Tibial artery (tissue), 4 donors: Measurements from ENCODE around the gene COTL1.

Experiments
- DNase-seq, 2 donors: peaks; one replicate each; pipeline ENCODE4 v3.0.0-alpha.2; 2019
- H3K27ac ChIP-seq, 2 donors: fragments of 200-600 bp; sonication (generic) in 1 of 2; 1 replicate in 1 of 2; 2 replicates in 1 of 2; pipeline ENCODE4 v1.5.1; 2018 to 2019; ENCODE audit warnings: mild to moderate bottlenecking in 1 of 2
- H3K27me3 ChIP-seq, 2 donors: fragments of 200-600 bp; sonication (generic) in 1 of 2; one replicate each; pipeline versions ENCODE4 v1.5.1 to v1.6.0; 2016 to 2019
- H3K36me3 ChIP-seq, 3 donors: fragments of 200-600 bp; sonication (generic) in 2 of 3; one replicate each; pipeline ENCODE4 v1.5.1; 2016 to 2019; ENCODE audit warnings: mild to moderate bottlenecking in 2 of 3
- H3K4me1 ChIP-seq, 4 donors: fragments of 200-600 bp; sonication (generic) in 2 of 4; 1 replicate in 3 of 4; 2 replicates in 1 of 4; pipeline ENCODE4 v1.5.1; 2016 to 2019
- H3K4me3 ChIP-seq, 2 donors: fragments of 200-600 bp; sonication (generic) in 1 of 2; 1 replicate in 1 of 2; 2 replicates in 1 of 2; pipeline ENCODE4 v1.5.1; 2018 to 2019; ENCODE audit warnings: mild to moderate bottlenecking in 2 of 2
- H3K9me3 ChIP-seq, 3 donors: fragments of 200-600 bp; sonication (generic) in 1 of 3; one replicate each; pipeline ENCODE4 v1.5.1; 2016 to 2019
- CTCF ChIP-seq, 2 experiments: fragments of 200-600 bp in 1 of 2; fragments of 450-650 bp in 1 of 2; IDR thresholded peaks; one replicate each; pipeline ENCODE4 v1.5.1; 2017 to 2019; ENCODE audit warnings: antibody characterized with exemption in 2 of 2, mild to moderate bottlenecking in 1 of 2, moderate library complexity in 1 of 2
- intact Hi-C: fragments of 100-400 bp; cut with DNase I; formaldehyde crosslinking; loops from one replicate; pipeline ENCODE4 v1.15.0; 2023; ENCODE audit warnings: low total_unique reads

Gene COTL1

GRCh38 chr16:84547546-84548061, 70.3 kb downstream of the COTL1 start:
- no peaks in the 10 kb centered on the region for H3K4me1 ChIP-seq
- H3K27ac ChIP-seq = no peak overlapping the region
- no peak for TF ChIP-seq CTCF (IDR thresholded peaks at IDR 0.05)
- no peak for DNase-seq
- H3K27me3 ChIP-seq = no peaks in the 10 kb centered on the region
- no peaks in the 10 kb centered on the region for H3K9me3 ChIP-seq
- no peak overlapping the region for H3K4me3 ChIP-seq
- intact Hi-C loops = no loop called here
- H3K36me3 ChIP-seq = no peaks in the 10 kb centered on the region

- no peak overlapping the region for H3K27ac ChIP-seq
- H3K9me3 ChIP-seq = no peaks in the 10 kb centered on the region
- DNase-seq = no peak
- H3K4me1 ChIP-seq = peaks cover 0 to 7% (median 3%) of the 10 kb centered on the region in 4 donors
- no peak for TF ChIP-seq CTCF (IDR thresholded peaks at IDR 0.05)
- H3K4me3 ChIP-seq = no peak overlapping the region
- no peaks in the 10 kb centered on the region for H3K36me3 ChIP-seq
- no peaks in the 10 kb centered on the region for H3K27me3 ChIP-seq
- intact Hi-C loops = no loop called here
These were observed 71.0 kb downstream of the COTL1 start for GRCh38 chr16:84546669-84547545.

GRCh38 chr16:84545114-84545737, 72.7 kb downstream of the COTL1 start:
- Histone ChIP-seq H3K27ac (no peak overlapping the region), H3K4me3 (no peak overlapping the region), H3K36me3 (no peaks in the 10 kb centered on the region), H3K9me3 (no peaks in the 10 kb centered on the region), H3K4me1 (peaks cover 0 to 16% (median 10%) of the 10 kb centered on the region in 4 donors), H3K27me3 (no peaks in the 10 kb centered on the region)
- intact Hi-C loops = no loop called here
- TF ChIP-seq CTCF (IDR thresholded peaks at IDR 0.05) = no peak
- no peak for DNase-seq

- Histone ChIP-seq H3K4me3 (no peak overlapping the region), H3K9me3 (no peaks in the 10 kb centered on the region), H3K27me3 (no peaks in the 10 kb centered on the region), H3K27ac (no peak overlapping the region), H3K36me3 (no peaks in the 10 kb centered on the region), H3K4me1 (peaks cover 0 to 16% (median 10%) of the 10 kb centered on the region in 4 donors)
- DNase-seq = no peak
- TF ChIP-seq CTCF (IDR thresholded peaks at IDR 0.05) = no peak
- intact Hi-C loops = no loop called here
These were observed 73.7 kb downstream of the COTL1 start for GRCh38 chr16:84544031-84544773.

DNA sequence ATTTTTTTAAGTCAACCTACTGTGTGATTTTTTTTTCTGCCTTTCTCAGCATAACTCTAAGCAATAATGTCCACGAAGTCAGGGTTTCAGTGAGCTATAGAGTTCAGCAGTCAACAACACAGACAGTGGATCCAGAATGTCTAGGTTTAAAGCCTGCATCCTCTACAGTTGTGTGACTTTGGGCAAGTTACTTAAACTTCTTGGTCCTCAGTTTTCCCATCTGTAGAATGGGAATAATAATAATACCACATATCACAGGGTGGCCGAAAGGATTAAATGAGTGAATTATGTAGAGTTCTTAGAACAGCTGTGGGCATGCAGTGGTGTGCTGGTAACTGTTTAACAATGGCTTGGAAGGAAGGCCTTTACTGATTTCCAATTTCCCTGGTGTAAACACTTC, 74.6 kb downstream of the COTL1 start:
- no peak for DNase-seq
- no peak overlapping the region for H3K4me3 ChIP-seq

More for the DNA sequence above, 74.6 kb downstream of the COTL1 start:
- no peaks in the 10 kb centered on the region for H3K36me3 ChIP-seq
- H3K27me3 ChIP-seq = no peaks in the 10 kb centered on the region
- no peak for TF ChIP-seq CTCF (IDR thresholded peaks at IDR 0.05)
- H3K4me1 ChIP-seq = peaks cover 0 to 16% (median 10%) of the 10 kb centered on the region in 4 donors
- intact Hi-C loops = no loop called here
- no peak overlapping the region for H3K27ac ChIP-seq
- no peaks in the 10 kb centered on the region for H3K9me3 ChIP-seq
